Keratinocyte (primary cell): Measurements from ENCODE around the gene VPREB1. TPM values are rescaled to one million over a fixed set of nuclear protein-coding genes. Genes with fewer than 3 reads are reported as not detected.

ENCODE experiments used
- DNase-seq: peaks from one replicate; pipeline ENCODE4 v3.0.0-alpha.2; 2011; ENCODE audit warnings: low read depth, missing footprints, low spot score
- FAIRE-seq: peaks from 2 replicates; lab custom pipeline; 2011; peaks lifted over from hg19 to GRCh38; lab: Jason Lieb, UNC
- H2AFZ ChIP-seq: 2 replicates; pipeline ENCODE4 v1.6.0; 2012; ENCODE audit warnings: low read length, control low read depth, inconsistent platforms; ENCODE audit not compliant: control insufficient read depth
- H3K27ac ChIP-seq: 2 replicates; pipeline ENCODE4 v1.5.1; 2011; ENCODE audit warnings: low read length; ENCODE audit not compliant: control insufficient read depth, insufficient read depth
- H3K27me3 ChIP-seq: 3 replicates; pipeline ENCODE4 v1.6.0; 2011; ENCODE audit warnings: low read length; ENCODE audit not compliant: control insufficient read depth, insufficient read depth; ENCODE audit errors: extremely low read depth
- H3K36me3 ChIP-seq, 2 experiments: 2 replicates in 1 of 2; 3 replicates in 1 of 2; pipeline ENCODE4 v1.5.1; 2011; ENCODE audit warnings: low read length in 2 of 2, mild to moderate bottlenecking in 1 of 2; ENCODE audit not compliant: control insufficient read depth in 2 of 2, insufficient read depth in 2 of 2; ENCODE audit errors: extremely low read depth in 1 of 2
- H3K4me1 ChIP-seq: 3 replicates; pipeline ENCODE4 v1.5.1; 2011; ENCODE audit warnings: low read length; ENCODE audit not compliant: control insufficient read depth, insufficient read depth; ENCODE audit errors: extremely low read depth
- H3K4me2 ChIP-seq: 3 replicates; pipeline ENCODE4 v1.6.0; 2011; ENCODE audit warnings: low read depth, low read length; ENCODE audit not compliant: control insufficient read depth, insufficient read depth; ENCODE audit errors: extremely low read depth
- H3K4me3 ChIP-seq, 3 experiments: fragments of 200-600 bp in 1 of 3; sonication (generic) in 1 of 3; 2 replicates in 2 of 3; 3 replicates in 1 of 3; pipeline ENCODE4 v1.5.1; 2011 to 2016; ENCODE audit warnings: low read length in 3 of 3, mild to moderate bottlenecking in 3 of 3, control low read depth in 2 of 3, inconsistent platforms in 1 of 3, low read depth in 1 of 3, mixed read lengths in 1 of 3, mixed run types in 1 of 3, moderate library complexity in 1 of 3; ENCODE audit not compliant: control insufficient read depth in 2 of 3, insufficient read depth in 2 of 3; ENCODE audit errors: extremely low read depth in 1 of 3
- H3K79me2 ChIP-seq: 2 replicates; pipeline ENCODE4 v1.6.0; 2012; ENCODE audit warnings: low read length; ENCODE audit not compliant: control insufficient read depth, insufficient read depth
- H3K9ac ChIP-seq: 3 replicates; pipeline ENCODE4 v1.6.0; 2011; ENCODE audit warnings: low read length; ENCODE audit not compliant: control insufficient read depth, insufficient read depth; ENCODE audit errors: extremely low read depth
- H3K9me1 ChIP-seq: 3 replicates; pipeline ENCODE4 v1.6.0; 2011; ENCODE audit warnings: low read length; ENCODE audit not compliant: control insufficient read depth, insufficient read depth; ENCODE audit errors: extremely low read depth
- H3K9me3 ChIP-seq: 2 replicates; pipeline ENCODE4 v1.5.1; 2012; ENCODE audit warnings: low read depth, low read length; ENCODE audit not compliant: control insufficient read depth
- H4K20me1 ChIP-seq: 3 replicates; pipeline ENCODE4 v1.6.0; 2011; ENCODE audit warnings: low read length; ENCODE audit not compliant: control insufficient read depth, insufficient read depth; ENCODE audit errors: extremely low read depth
- CTCF ChIP-seq, 3 experiments: IDR thresholded peaks in 1 of 3; conservative IDR thresholded peaks in 1 of 3; optimal IDR thresholded peaks in 1 of 3; 2 replicates in 2 of 3; 3 replicates in 1 of 3; pipeline versions ENCODE3 to v1.5.1; 2011; ENCODE audit warnings: low read length in 3 of 3, mild to moderate bottlenecking in 3 of 3, moderate library complexity in 2 of 3, control low read depth in 1 of 3, inconsistent platforms in 1 of 3; ENCODE audit not compliant: insufficient read depth in 2 of 3; ENCODE audit errors: extremely low read depth in 1 of 3
- EZH2 ChIP-seq: IDR thresholded peaks from one replicate; pipeline ENCODE4 v1.6.1; 2012; ENCODE audit warnings: inconsistent platforms, mild to moderate bottlenecking, low read length, moderate library complexity
- dilution Hi-C: fragments of 300-500 bp; cut with MboI; formaldehyde crosslinking; loops from one replicate; pipeline ENCODE4 v1.7.0; 2020; ENCODE audit warnings: low sequenced_read_pairs; ENCODE audit not compliant: extremely low pct_ligation_motif_present
- polyA plus RNA-seq, 5 experiments: library from polyadenylated mRNA; depleted of rRNA in 3 of 5; stranded (reverse) in 3 of 5; stranded (forward) in 1 of 5; unstranded in 1 of 5; fragments of >200 nt; gene quantifications; 1 replicate in 1 of 5; 2 replicates in 3 of 5; 3 replicates in 1 of 5; pipeline versions ENCODE4 v1.2.1 to v1.2.3, GENCODE V29; 2011 to 2012; ENCODE audit warnings: missing spikeins in 2 of 5, low read depth in 1 of 5, low replicate concordance in 1 of 5

Gene VPREB1
- polyA plus RNA-seq, 1 donor (not counting 4 experiments of a cell fraction or from before 2014, with no cell fraction given): not detected

- Histone ChIP-seq H3K9me1 (no peaks in the 10 kb centered on the region), H3K36me3 (no peaks in the 10 kb centered on the region), H3K79me2 (no peaks in the 10 kb centered on the region), H4K20me1 (no peaks in the 10 kb centered on the region), H3K4me2 (no peak overlapping the region), H3K4me3 (no peak overlapping the region), H3K27me3 (no peaks in the 10 kb centered on the region), H3K4me1 (peaks cover 2% of the 10 kb centered on the region), H3K9me3 (no peaks in the 10 kb centered on the region), H2AFZ (no peak overlapping the region), H3K27ac (no peak overlapping the region), H3K9ac (no peak overlapping the region)
- dilution Hi-C loops: no loop called here
- FAIRE-seq: no peak
- no peak for DNase-seq
- no peak for TF ChIP-seq CTCF (optimal IDR thresholded peaks at IDR 0.05 in 1 of 3, IDR thresholded peaks at IDR 0.05 in 1 of 3, conservative IDR thresholded peaks at IDR 0.05 in 1 of 3; ENCODE audit: extremely low read depth in 1 of 3, insufficient read depth in 2 of 3, low read length in 3 of 3)
- no peak for TF ChIP-seq EZH2
Measured at GRCh38 chr22:22228921-22229320, 15.7 kb upstream of the VPREB1 start.

GRCh38 chr22:22229683-22230420 lies 14.7 kb upstream of the VPREB1 start:
- Histone ChIP-seq H2AFZ (no peak overlapping the region), H4K20me1 (no peaks in the 10 kb centered on the region), H3K36me3 (no peaks in the 10 kb centered on the region), H3K4me3 (no peak overlapping the region), H3K4me1 (peaks cover 2% of the 10 kb centered on the region), H3K27me3 (no peaks in the 10 kb centered on the region), H3K9ac (no peak overlapping the region), H3K9me3 (no peaks in the 10 kb centered on the region), H3K4me2 (no peak overlapping the region), H3K27ac (no peak overlapping the region), H3K79me2 (no peaks in the 10 kb centered on the region), H3K9me1 (no peaks in the 10 kb centered on the region)
- FAIRE-seq: no peak
- no peak for TF ChIP-seq EZH2
- no peak for TF ChIP-seq CTCF (optimal IDR thresholded peaks at IDR 0.05 in 1 of 3, IDR thresholded peaks at IDR 0.05 in 1 of 3, conservative IDR thresholded peaks at IDR 0.05 in 1 of 3; ENCODE audit: extremely low read depth in 1 of 3, insufficient read depth in 2 of 3, low read length in 3 of 3)
- dilution Hi-C loops: no loop called here
- DNase-seq: no peak
